NCI-H187 treated with DMSO at 0.1 percent for 48 hours (cell line): Measurements from ENCODE around the gene LPP.

Source experiments
- DNase-seq: peaks from one replicate; lab custom pipeline; 2025; lab: John Stamatoyannopoulos, UW

The LPP gene

DNA sequence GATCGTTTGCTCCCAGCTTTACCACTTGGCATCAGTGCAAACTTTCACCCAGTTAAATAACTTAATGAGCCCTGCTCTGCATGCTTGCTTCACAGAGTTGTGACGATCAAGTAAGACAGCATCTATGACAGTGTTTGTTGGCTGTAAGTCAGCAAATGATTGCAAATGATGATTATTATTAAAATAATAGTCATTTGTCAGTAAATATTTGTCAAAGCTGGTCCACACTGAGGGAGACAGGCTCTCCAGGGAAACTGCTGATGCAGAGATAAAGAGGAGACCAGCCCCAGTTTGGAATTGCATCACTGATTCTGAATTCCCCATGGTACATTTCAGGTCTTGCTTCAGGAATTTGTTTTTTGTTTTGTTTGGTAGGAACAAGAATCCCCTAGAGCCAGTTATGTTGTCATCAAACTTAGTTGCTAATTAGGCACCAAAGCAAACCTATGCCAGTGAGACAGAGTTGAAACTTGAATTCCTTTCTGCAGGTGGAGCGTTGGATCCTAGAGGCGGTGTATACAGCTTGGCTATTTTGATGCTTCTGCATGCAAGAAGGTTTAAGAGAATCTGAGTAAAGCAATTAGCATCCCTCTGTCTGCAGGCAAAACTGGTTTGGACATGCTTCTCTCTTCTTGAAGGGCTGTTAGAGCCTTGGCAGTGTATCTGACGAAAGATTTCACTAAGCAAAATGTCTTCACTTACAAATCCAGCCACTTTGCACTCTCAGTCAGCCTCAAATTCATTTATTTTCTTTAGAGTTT is 679.2 kb downstream of the LPP start:
- DNase-seq, result no peak

DNA sequence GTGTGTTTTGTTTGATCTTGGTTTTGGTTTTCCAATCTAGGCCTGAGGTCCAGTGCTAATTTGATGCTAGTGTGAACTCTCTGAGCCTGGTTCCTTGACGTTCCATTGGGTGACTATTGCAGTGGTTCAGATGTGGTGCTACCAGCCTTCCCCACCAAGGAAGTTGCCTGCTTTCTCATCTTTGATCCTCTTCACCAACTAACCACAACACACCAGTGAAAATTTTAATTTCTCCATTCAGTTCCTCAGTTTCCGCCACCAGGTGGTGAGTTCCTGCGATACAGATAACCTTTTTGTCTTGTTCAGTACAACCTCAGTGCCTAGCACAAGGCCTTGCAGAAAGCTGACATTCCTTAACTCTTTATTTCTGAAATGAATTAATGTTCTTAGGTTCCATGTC is 680.4 kb downstream of the LPP start:
- DNase-seq, result no peak

DNA sequence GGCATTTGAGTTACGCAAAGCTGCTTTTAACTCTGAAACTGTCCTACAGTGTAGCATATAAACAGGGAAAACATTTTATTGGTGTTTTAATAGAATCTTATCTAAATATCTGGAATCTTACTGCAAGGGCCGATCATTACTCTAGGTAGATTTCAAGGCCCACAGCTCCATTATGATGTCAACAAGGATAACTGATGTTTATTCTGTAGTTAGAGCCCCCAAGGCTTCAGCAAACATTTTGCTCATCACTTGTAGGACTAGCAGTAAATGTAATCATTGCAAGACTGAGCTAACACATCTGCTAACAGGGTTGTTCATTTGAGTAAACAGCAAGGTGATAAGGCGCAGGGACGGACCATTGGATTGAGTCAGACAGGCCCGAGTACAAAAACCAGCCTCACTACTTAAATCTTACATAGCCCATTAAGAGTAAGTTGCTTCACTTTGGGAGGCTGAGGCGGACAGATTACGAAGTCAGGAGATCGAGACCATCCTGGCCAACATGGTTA is 685.3 kb downstream of the LPP start:
- no peak for DNase-seq

DNA sequence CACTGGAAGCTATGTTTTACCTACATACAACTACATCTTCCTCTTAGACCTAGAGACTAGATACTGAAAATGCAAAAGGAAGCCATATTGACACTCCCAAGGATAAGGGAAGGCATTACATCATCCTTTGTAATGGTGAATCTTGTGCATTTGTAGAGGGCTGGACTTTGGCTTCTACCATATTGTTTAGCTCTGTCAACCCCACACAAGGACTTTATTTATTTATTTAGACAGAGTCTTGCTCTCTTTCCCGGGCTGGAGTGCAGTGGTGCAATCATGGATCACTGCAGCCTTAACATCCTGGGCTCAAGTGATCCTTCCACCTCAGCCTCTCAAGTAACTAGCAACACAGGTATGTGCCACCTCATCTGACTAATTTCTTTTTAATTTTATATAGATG is 686.3 kb downstream of the LPP start:
- DNase-seq, result no peak

DNA sequence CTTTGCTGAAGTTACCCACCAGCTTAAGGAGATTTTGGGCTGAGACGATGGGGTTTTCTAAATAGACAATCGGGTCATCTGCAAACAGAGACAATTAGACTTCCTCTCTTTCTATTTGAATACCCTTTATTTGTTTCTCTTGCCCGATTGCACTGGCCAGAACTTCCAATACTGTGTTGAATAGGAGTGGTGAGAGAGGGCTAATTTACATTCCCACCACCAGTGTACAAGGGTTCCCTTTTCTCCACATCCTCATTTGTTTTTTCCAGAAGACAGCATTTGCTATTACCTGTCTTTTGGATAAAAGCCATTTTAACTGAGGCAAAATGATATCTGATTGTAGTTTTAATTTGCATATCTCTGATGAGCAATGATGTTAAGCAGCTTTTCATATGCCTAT is 687.9 kb downstream of the LPP start:
- no peak for DNase-seq

DNA sequence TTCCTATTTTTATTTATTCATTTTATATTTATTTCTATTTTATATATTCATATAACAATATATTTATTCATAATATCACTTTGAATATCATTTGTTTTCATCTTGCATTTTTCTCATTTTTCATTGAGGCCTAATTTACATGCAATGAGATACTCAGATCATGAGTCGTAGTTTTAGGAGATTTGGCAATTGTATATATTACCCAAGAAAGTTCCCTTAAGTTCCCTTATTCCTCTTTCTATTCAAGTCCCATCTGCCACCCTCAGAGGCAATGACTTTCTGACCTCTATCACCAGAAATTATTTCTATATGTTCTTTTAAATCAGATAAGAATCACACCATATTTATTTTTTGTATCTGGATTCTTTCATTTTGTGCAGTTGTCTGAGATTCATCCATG is 688.7 kb downstream of the LPP start:
- no peak for DNase-seq

DNA sequence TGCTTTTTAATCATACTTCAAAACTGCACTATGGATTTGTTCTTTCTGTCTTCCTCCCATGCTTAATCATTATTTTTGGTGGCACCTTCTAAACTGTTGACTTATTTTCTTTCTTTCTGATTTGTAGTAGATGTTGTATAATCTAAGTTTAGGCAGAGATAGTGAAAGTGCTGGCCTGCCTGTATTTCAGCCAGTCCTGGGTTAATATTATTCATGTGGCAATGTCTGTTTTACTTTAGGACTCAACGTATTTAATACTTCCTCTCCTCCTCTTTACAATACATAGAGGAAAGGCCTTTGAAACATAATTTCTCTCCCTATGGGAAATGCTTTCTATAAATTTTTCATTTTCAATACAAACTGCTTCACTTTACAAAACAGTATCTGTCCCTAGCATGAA is 690.1 kb downstream of the LPP start:
- no peak for DNase-seq

DNA sequence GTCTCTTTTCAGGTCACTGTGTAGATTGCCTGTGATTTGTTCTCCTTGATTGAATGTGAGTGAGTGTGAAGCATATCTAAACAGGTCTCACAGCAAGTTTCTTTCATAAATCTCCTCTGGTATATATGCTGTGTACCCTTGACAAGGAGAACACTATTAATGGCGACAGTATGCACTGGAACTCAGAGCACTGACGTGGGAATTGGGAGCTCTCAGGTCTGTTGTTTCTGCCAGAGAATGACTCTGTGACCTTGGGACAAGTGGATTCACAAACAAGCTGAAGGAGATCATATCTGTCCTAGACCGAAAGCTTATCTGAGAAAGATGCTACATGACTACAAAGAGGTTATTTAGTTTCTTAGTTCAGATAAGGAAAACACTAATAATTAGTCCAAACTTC is 691.6 kb downstream of the LPP start:
- no peak for DNase-seq

DNA sequence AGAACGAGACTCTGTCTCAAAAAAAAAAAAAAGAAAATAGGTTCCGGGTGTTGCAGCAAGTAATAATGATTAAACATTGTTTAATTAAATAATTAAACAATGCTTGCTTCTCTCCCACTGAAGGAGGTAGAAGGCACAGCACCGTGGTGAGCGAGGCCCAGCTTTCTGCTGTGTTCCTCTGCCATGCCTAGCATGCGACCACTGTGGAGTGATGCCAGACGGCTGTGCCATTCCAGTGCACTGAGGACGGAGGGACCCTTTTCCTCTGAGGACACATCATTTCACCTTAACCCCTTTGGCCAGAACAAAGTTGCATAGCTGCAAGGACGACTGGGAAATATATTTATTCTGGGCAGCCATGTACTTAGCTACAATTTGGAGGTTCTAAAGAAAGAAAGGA is 695.0 kb downstream of the LPP start:
- DNase-seq, result no peak

DNA sequence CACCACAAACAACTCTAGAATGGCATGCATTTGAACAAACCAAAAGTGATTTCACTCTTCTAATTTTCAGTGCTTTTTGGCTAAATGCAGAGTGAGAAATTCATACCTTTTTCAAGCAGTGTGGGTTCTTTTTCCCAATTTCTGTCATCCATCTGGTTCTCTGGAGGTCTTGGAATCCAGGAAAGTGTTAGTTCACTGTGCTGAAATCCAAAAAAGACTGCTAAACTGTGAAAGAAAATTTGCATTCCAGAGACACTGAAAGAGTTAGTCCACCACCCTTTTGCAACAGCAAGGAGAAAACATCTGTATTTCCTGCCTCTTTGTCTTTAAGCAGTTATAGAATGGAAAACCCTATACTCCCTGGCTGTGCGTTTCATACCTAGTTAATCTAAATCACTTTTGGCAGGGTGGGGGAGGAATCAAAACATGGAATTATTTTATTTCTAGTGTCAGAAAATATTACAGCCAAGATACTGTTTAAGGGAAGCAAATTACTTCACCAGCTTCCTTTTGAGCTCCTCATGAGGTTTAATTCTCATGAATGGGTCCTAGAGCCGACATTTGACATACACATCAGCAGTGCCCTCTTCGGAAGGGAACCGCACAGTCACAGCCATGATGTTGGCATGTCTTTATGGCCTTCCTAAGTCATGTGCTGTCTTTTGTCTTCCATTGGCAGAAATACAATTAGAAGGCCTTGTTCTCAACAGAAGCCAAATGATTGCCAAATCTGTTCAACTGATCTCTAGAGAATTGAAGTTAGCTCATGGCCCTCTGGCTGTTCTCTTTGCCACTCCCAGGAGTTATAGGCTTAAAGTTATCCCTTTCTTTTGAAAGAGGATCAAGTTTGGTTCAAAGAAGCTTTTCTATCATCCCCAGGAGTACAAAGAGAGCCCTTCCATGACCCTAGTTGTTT is 700.2 kb downstream of the LPP start:
- DNase-seq, result no peak

DNA sequence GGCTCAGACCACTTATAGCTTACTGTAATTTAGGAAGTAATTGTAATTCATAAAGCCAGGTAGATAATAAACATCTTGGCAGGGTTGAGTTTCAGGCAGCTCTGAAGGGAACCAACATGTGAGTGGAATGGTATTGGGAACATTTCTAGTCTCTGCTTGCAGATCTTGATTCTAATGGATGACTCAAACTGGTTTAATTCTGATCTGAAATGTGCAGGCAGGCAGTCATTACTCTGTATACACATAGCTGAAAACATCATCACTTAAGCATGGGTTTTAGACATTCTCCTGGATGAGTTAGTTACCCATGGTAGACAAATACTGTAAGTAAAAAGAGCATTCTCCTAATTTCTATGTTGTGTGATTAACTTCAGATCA is 700.8 kb downstream of the LPP start:
- no peak for DNase-seq

DNA sequence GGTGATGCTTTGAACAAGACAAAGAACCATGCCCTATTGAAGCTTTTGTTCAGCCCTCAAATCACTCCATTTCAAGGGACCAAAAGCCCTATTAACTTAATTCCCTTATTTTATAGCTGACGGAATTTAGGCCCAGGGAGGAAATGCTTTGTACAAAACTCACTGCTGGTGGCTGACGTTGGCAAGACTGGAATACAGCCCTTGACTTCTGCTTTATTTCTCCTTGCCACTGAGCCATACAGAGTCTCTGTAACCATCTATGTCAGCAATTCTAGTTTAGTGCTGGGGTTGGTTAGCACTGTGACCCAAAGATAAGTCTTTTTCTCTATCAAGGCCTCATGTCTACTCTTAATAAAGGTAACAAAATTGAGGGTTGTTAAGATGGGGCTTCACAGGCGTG is 701.7 kb downstream of the LPP start:
- no peak for DNase-seq

DNA sequence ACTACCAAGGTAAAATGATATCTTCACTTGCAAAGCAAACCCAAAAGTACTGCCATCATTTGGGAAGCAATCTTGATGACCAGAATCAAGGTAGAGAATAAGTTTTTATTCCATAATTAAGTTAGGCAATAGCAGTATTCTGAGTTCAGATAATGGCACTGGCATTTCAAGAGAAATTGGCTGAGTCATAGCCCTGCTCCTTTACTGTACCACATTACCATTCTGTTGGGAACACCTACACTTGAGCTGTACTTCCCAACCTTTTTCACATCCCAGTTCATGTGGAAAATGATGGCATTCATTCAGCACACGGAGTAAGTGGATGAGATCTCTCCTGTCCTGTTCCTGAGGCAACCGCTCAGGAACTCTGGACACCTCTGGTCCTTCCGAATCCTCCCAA is 706.2 kb downstream of the LPP start:
- DNase-seq, result no peak

DNA sequence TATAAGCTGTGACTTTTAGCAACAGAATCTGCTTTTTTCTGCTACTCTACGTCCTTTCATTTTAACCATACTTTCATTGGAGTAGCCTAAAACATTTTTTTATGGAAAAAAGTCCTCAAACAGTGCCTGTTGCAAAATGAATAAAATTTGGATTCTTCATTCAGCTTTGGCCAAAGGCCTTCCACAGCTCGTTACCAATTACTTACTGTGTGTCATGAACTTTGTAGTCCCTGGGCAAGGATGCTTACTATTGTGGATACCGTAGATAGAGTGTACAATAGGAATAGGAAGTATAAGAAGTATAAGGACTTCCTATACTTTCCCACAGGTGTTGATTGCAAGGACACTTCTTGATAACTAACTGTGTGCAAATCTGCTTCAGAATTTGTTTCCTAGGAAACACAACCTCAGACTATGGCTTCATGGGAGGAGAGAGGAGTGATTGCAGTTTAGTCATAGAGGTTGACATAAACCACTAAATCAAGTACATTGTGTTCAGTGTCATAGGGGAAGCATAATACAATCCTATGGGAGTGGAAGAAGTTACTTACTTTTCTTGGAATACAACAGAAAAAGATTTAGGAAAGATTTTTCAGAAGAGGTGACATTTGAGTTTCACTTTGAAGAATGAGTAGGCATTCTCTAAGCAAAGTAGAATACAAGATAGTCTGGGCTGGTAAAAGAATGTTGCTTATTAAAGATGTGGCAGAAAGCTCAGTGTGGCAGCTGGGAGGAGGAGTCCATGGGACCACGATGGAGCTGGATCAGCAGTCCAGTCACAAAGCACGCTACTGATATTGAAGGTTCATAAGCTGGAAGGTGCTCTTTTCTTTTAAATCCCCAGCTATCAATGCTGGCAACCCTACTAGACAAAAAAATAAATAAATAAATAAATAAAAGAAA is 708.1 kb downstream of the LPP start:
- no peak for DNase-seq

DNA sequence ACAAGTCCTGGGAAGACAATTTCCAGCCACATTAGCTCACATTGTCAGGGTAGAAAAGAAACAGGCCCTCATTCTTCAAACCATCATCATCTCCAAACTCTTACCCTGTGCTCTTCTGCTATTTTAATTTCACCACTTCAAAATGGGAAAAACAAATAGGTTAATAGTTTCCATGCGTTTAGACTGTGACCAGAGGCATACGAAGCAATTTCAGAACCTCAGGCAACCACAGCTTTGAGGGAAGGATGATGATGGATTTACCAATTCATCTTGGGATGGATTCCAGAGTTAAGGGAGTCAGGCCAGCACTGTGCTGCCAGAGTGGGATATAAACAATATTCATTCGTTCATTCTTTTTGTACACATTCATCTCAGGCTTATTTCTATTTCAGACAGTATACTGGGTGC is 710.0 kb downstream of the LPP start:
- DNase-seq, result no peak

DNA sequence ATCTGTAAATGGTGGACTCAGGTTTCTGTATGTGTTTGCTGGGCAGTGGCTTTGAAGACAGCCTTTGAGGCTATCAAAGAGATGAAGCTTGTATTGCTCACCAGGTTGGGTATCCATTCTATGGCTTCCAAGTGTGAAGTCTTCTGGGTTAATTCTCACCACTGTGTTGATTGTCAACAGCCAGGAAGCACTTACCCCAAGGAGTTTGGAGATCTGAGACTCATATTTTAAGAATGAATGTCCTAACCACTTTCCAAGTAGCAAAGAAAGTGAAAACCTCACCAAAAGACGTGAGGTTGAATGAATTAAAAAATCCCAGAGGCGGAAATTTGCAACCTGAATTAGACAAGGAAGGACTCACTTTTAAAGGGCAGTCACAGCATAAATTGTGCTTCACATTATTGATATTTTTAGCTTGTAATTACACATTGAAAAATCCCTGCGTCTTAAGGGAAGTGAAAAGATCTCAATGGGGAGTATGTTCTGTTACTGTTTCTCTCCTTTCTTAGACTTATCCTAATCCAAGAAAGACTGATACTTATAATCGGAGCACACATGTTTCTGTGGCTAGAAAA is 713.8 kb downstream of the LPP start:
- no peak for DNase-seq

DNA sequence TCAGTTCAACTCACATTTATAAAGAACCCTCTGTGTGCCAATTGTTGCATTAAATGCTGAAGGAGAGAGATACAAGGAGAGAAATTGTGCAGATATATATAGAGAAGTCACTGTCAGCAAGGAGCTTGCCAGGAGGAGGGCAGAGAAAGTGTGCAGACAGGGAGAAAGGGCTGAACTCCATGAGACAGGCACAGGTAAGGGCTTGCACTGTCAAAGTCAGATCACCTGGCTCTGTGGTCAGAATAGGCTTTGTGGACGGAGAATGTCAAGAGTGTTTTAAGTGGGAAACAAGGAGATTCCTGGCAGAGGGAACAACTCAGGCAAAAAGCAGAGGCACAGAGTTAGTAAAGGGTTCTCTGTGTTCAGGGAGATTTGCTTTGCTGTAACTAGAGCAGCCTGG is 714.8 kb downstream of the LPP start:
- DNase-seq, result peak; percentile 22

DNA sequence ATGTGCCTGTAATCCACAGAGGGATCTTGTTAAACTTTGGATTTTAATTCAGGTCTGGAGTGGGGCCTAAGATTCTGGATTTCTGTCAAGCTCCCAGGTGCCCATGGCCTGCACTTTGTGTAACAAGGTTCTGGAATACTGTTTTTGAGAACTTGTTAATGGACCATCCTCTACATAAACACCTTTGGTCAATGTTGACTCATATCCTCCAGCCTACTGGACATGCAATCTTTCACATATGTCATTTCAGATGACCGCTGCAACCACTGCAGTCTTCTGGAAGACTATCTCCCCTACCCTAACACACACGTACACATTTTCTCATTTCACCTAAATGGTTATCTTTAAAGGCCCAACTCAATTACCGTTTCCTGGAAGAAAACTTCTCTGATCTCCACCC is 715.7 kb downstream of the LPP start:
- DNase-seq, result no peak

DNA sequence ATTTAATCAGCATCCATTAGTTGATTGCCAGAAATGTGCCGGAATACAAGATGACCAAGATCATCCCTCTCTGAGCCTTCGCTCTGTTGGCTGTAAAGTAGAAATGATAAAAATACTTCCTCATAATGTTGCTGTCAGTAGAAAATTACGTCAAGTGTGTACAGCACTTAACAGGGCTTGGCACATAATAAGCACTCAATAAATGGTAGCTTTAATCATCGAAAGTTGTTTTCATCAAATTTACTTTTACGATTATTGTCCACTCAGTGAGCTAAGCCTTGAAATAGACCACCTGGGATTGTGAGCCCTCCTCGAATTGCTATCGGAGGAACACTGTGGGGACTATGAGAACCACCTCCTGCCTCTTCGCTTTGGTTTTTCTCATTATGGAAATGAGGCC is 716.5 kb downstream of the LPP start:
- no peak for DNase-seq

DNA sequence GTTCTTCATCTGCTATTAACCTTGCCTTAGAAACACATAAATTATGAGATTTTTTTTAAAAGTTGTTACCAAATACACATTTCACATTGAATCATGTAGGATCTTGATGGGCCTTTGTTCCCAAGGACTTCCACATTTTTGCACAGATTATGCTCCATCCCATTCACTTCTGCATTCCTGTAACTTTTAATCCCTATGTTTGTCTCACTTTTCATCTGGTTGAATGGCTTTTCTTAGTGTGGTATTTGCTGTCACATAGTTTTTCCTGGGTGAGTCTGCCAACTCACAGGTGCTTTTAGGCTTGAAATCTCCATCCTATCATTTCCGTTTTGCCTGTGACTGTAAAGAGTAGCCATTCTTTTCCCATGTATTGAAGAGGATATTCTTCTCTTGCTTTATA is 720.6 kb downstream of the LPP start:
- DNase-seq, result no peak

DNA sequence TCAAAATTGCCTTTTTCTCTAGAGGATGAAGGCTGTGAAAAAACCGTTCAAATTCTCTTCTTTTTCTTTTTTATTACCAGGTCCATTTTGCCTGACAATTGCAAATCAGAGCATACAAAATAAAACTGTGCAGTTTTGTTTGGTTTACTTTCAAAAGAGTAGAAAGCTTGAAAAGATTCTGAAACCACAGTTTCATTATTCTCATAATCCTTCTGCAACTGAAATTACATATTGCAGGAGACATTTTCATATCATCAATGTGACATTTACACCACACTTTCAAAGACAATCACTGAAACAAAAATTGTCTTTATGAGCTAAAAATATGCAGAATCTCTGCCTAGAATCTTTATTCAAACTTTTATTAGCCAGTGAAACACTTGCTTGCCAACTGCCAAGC is 721.5 kb downstream of the LPP start:
- DNase-seq, result no peak

DNA sequence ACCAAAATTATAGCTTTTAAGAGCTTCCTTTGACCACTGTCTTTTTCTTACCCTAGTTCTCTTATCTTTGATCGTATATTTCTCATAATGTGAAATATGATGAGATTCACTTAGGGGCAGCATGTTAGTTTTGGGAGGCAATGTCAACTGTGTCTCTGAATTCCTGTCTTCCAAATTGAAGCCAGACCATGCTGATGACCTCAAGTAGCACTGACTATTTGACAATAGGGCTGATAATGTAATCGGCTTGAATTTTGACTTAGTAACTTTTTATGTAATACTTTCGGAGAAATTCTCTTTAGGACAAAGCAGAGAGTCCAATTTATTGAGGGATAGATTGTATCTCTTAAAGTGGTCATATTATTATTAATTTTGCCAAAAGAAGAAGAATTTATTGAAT is 722.4 kb downstream of the LPP start:
- no peak for DNase-seq
